Muscle of back (tissue), 11 donors: ENCODE results near the gene TMEM219. TPM values are rescaled to one million over a fixed set of nuclear protein-coding genes. Genes with fewer than 3 reads are reported as not detected.
A peak's percentile ranks its signal among the peaks of the same experiment; 100 is the strongest.
"Not testable (repeated sequence)": the region's sequence is repeated elsewhere in the genome, so short reads cannot be mapped to it uniquely, and the experiment has no call there.

Experiments used
- DNase-seq, 3 donors: peaks; one replicate each; pipeline versions ENCODE4 v3.0.0 to v3.0.0-alpha.2; 2013
- polyA plus RNA-seq, 10 donors: library from polyadenylated mRNA; unstranded; fragments of 120-200 nt; gene quantifications; one replicate each; pipeline ENCODE4 v1.2.1, GENCODE V29; 2013; ENCODE audit not compliant: insufficient read length in 10 of 10

TMEM219 gene
- polyA plus RNA-seq, 10 donors, result 54.7 to 68.3 (median 61.6) TPM

DNA sequence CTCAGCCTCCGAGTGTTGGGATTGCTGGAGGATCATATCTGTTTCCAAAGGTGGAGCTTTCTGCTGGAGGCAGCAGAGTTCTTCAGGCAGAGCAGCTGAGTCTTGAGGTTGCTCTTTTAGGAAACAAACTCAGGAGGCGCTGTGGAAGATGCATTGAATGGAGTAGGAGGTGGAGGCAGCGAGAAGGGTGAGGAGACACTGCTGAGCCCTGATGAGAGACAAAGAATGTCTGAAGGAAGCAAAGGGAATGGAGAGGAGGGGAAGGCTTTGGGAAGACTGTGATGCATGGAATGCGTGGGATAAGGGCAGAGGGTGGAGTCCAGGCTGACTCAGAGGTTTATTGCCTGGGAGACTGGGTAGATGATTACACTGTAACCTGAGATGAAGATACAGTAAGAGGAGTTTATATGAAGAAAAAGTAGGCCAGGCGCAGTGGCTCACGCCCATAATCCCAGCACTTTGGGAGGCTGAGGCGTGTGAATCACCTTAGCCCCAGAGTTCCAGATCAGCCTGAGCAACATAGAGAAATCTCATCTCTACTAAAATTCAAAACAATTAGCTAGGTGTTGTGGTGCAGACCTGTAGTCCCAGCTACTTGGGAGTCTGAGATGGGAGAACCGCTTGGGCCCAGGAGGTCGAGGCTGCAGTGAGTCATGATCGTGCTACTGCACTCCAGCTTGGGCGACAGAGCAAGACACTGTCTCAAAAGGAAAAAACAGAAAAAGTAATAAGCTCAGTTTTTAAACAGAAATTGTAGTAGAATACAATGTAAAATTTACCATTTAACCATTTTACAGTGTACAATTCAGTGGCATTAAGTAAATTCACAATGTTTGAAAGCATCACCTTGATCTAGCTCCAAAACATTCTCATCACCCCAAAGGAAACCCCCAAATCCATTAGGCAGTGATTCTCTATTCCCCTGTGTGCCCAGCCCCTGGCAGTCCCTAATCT lies 17.8 kb upstream of the TMEM219 start:
- DNase-seq, result peak; percentile 29 to 96 (median 68)

DNA sequence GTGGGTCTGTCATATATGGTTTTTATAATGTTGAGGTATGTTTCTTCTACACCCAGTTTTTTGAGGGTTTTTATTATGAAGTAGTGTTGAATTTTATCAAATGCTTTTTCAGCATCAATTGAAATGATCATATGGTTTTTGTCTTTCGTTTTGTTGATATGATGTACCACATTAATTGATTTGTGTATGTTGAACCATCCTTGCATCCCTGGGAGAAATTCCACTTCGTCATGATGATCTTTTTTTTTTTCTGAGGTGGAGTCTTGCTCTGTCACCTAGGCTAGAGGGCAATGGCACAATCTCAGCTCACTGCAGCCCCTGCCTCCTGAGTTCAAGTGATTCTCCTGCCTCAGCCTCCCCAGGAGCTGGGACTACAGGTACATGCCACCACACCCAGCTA lies 14.0 kb upstream of the TMEM219 start:
- DNase-seq, result no peak

DNA sequence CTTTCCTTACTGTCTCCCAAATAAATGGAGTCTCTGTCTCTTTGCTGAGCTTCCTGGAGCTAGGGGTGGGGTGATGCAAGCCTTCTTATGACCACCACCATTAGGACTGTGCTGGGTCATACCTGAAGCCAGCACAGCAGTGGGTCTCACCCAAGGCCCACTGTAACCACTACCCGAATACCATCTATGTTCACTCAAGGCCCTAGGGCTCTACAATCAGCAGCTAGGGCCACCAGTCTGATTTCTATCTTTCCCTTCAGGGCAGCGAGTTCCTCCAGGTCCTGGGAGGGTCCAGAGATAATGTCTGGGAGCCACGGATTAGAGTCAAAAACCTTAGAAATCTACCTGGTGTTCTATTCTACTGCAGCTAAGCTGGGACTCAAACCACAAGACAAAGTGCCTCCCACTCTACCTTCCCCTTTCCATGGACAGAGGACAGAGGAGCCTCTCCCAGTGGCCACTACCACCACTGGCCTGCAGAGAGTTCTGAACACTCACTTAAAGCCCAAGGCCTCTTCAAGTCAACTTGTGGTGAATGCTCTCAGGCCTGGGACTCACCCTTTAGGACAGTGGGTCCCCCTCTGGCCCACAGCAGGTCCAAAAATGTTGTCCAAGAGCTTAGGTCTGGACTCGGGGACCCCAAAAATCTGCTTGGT lies 10.9 kb upstream of the TMEM219 start:
- no peak for DNase-seq

DNA sequence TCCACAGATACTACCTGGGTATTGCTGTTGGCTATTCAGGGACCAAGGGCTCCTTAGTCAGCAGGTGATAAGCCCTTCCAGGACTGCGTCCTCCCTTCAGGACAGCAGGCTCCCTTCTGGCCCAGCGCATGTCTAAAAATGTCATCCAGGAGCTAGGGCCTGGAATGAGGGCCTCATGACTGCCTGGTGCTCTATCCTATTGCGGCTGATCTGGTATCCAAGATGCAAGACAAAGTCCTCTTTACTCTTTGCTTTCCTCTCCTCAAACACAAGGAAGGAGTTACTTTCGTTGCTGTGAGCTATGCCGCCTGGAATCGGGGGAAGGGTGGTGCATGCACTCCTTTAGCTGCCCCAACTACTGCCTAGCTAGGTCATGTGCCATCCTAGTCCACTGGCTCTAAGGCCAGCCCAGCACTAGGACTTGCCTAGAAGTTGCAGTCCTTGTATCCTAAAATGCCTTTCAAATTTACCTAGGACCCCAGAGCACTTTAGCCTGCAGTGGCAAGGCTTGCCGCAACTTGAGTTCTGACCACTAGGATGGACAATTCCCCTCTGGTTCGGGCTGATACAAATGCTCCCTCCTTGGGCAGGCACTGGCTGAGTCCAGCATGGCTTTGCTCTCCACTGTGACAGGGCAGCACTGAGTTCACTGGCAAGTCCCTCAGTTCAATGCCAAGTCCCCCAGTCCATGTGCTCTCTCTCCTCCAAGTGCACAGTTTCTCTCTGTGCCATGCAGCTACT lies 10.1 kb upstream of the TMEM219 start:
- no peak for DNase-seq

DNA sequence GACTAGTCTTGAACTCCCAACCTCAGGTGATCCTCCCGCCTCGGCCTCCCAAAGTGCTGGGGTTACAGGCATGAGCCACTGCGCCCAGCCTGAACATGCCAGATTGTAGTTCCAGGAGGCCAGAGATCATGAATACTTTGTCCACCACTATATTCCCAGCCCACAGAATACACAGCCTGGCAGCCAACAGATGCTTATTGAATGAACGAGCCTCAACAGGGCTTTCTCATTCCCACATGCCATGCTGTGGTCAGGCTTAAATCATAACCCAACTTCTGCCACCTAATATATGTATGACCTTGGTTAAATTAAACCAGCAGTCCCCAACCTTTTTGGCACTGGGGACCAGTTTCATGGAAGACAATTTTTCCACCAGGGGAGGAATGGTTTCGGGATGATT lies 3.1 kb upstream of the TMEM219 start:
- DNase-seq, result no peak

DNA sequence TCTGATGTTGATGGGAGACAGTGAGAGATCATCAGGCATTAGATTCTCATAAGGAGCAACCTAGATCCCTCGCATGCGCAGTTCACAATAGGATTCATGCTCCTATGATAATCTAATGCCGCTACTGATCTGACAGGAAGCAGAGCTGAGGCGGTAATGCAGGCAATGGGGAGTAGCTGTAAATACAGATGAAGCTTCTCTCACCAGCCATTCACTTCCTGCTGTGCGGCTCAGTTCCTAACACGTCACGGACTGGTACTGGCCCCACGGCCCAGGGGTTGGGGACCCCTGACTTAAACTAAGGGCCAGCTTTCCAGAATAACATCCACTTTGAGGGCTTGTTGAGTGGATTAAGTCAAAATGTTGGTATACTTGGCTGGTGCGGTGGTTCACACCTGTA lies 2.6 kb upstream of the TMEM219 start:
- no peak for DNase-seq

DNA sequence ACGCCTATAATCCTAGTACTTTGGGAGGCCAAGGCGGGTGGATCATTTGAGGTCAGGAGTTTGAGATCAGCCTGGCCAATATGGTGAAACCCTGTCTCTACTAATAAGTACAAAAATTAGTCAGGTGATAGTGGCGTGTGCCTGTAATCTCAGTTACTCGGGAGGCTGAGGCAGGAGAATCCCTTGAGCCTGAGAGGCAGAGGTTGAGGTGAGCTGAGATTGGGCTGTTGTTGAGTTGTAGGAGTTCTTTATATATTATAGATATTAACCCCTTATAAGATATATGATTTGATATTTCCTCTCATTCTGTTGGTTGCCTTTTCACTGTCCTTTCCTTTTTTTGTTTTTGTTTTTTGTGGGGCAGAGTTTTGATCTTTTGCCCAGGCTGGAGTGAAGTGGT lies 2.1 kb upstream of the TMEM219 start:
- not testable (repeated sequence) for DNase-seq

DNA sequence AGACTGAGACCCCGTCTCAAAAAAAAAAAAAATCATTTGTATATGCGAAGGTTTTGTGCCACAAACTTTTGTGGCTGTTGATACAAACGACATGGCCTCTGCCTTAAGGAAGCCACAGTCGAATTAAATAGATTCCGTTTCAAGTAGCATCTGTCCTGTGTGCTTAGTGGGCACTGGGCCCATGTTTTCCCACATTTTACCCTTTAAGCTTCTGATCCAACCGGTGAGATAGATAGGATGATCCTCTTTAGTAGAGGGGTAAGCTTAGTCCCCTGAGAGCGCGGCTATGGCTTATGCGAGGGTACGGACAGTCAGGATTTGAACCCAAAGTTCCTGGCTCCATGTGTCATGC lies 776 bp upstream of the TMEM219 start:
- DNase-seq, result peak in 1 of 3 donors; percentile 26

DNA sequence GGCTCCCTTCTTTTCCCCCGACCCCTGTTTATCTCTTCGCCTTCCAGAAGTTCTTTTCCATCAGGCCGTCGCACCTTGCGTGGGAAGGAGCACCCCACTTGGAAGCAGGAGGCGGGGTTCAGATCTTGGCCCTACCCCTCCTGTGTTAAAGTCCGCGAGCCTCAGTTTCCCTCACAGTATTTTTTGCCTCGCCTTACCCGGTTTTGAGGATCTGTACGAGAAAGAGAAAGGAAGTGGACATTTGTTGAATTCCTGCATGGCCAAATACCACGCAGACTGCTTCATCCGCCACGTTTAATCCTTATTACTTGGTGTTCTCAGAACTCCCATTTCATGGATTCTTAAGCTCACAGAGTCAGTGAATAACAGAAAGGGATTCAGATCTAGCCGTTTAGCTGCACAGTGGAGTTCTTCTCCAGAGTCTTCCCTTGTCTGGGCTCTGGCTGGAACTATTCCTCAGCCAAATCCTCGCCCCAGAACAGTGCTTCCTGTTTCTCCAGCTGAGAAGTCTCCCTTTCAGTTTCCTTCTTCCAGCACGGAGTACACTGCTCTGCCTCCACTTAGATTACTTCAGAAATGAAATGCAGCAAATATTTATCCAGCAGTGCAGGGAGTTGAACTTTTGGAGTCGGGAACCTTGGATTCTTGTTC lies 590 bp downstream of the TMEM219 start:
- peak in 2 of 3 donors; percentile 56 to 74 for DNase-seq

DNA sequence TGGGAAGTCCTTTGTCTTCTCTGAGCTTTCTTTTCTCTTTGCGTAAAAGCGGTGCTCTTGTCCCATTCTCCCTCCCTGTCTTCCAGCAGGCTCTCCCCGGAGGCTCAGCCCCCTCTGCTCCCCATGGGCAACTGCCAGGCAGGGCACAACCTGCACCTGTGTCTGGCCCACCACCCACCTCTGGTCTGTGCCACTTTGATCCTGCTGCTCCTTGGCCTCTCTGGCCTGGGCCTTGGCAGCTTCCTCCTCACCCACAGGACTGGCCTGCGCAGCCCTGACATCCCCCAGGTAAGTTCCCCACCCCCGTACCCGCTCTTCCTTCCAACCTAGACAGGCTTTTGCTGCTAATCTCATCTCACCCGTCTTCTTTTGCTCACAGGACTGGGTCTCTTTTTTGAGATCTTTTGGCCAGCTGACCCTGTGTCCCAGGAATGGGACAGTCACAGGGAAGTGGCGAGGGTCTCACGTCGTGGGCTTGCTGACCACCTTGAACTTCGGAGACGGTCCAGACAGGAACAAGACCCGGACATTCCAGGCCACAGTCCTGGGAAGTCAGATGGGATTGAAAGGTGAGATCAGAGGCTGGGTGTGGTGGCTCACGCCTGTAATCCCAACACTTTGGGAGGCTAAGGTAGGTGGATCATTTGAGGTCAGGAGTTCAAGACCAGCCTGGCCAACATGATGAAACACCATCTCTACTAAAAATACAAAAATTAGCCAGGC lies 1.3 kb downstream of the TMEM219 start:
- no peak for DNase-seq

DNA sequence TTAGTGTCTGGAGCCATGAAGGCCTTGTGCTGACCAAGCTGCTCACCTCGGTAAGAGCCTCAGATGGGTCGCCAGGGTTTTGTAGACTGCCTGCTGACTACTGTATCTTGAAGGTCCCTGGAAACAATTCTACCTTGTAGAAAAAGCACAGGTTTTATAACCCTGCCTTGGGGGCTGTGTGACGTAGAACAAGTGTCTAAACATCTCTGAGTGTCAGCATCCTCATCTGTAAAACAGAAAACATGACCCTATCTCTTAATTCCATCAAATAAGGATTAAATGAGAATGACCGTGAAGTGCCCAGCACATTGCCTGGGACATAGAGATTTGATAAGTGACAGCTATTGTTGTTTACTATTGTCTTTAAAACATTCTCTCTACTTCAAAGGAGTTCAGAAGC lies 6.3 kb downstream of the TMEM219 start:
- DNase-seq, result no peak

DNA sequence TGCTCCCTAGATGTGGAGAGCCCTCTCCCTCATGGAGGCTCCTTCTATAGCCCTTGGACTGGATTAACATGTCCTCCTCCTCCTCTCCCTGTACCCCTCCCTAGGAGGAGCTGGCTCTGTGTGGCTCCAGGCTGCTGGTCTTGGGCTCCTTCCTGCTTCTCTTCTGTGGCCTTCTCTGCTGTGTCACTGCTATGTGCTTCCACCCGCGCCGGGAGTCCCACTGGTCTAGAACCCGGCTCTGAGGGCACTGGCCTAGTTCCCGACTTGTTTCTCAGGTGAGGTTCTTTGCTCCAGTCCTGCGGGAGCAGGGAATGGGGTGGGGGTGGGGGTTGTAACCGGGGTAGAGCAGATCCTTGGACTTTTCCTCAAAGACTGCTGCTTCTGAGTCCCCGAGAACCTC lies 9.4 kb downstream of the TMEM219 start:
- DNase-seq, result no peak

DNA sequence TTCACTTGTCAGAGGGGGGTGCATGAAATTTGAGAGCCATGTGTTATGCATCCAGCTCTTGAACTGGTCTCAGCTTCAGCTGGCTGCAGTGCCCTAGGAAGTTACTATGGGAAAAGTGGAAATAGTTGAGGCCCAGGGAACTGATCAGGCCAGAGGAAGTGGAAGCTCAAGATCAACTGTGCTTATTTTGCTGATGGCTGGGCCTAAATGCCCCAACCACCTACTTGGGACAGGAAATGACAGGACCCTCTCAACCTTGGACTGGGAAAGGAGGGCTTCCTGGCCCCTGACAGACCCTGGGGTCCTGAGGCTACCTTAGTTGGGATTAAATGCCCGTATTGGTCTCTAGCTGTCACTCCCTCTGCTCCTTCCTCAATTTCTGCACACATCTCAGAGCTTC lies 10.6 kb downstream of the TMEM219 start:
- no peak for DNase-seq

DNA sequence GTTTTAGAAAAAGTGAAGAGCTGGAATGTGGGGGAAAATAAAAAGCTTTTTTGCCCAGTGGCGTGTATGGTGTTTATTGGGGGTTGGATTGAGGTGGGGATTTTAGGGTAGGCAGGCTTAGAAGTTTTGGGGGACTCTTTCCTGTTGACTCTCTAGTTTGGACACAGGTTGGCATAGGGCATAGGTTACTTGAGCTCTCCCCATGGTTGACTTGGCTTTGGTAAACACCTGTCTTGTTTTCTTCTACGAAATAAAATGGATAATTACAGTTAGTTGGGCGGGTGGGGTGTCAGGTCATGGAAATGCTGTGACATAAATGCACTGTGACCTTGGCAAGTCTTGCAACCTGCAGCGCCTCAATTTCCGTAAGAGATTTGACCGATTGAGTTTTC lies 11.1 kb downstream of the TMEM219 start:
- DNase-seq, result no peak

DNA sequence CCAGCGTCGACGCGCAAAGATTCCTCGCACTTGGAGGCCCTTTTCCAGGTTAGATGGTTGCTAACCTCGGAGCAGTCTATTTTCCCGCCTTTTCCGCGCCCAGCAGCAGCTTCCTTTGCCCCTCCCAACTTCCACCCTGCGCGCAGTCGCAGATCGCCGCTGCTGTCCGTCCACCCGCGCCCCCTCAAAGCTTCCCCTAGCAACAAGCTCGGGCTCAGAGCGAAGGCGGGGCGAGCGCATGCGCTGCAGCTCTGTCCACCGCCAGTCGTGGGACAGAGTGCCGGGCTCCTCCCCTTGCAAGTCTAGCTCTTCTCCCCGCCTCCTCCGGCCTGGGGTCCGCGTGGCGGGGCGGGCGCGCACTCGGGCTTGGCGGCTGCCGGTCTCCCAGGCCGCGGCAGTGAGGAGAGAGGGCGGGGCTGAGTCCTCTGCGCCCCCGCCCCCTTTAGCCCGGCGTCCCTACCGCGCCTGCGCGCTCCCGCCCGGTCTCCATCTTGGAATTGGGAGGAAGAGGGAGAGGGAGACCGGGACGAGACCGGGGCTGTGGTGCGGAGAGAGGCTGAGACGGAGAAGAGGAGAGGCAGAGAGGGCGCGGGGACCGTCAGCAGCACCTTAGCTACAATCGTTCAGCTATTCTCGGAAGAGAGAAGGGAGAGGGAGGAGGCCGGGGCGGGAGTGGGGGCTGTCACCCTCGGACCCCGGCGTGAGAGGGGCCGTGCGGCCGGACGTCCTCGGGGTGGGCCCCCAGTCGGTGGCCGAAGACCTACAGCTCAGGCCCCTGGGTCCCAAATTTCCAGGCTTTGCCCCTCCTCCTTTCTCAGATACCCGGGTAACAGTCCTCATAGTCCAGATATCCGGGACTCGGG lies 11.7 kb downstream of the TMEM219 start, which contains the start of gene TAOK2:
TAOK2 (plus strand) TSS at position 485 of the 863 bp plus-strand sequence. CDS start 3,905 bp downstream, outside the sequence.
- peak; percentile 99 to 100 (median 99) for DNase-seq

DNA sequence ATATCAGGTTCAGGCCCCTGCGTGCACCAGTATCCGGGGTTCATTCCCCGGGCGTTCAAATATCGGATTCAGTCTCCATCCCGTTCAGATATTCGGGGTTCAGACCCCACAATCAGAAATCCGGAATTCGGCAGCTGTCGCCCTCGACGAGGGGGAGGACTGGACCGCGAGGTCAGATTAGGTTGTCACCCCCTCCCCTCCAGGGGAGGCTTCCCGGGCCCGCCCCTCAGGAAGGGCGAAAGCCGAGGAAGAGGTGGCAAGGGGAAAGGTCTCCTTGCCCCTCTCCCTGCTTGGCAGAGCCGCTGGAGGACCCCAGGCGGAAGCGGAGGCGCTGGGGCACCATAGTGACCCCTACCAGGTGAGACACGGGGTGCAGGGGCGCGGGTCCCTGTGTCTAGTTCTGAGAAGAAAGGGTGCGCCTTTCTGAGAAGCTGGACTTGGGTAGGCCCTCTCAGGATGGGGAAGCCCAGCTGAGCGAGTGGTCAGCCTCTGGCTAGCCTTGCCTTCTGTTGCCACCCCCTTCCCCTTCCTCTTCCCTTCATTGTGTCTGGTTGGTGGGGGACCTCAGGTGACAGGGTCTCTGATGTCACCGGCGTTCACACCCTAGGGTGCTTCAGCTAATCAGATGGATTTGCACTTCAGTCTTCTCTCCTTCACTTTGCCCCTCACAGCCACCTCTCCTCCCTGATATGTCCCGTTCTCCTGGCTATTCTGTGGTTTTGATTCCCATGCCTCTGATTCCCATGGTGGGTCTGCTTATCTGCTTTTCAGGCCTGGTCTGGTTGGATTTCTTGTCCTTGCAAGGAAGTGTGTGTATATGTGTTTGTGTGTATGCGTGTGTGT lies 12.6 kb downstream of the TMEM219 start:
- DNase-seq, result peak in 2 of 3 donors; percentile 16 to 50

DNA sequence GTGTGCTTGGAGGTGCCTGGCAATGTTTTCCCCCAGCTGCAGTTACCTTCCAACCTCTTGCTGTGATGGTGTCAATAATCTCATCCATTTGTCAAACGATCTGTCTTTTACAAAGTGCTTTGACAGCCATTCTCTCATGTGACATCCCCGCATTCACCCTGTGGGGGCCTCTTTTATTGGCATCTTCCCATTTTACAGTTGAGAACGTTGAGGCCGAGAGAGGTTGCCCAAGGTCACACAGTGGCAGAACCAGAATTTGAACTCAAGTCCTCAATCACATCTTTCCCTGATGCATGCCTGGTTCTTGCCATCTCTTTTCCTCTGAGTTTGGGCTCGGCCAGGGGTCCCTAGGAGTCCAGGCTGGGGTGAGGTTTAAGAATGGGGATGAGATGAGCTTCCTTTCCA lies 13.3 kb downstream of the TMEM219 start:
- DNase-seq, result no peak

DNA sequence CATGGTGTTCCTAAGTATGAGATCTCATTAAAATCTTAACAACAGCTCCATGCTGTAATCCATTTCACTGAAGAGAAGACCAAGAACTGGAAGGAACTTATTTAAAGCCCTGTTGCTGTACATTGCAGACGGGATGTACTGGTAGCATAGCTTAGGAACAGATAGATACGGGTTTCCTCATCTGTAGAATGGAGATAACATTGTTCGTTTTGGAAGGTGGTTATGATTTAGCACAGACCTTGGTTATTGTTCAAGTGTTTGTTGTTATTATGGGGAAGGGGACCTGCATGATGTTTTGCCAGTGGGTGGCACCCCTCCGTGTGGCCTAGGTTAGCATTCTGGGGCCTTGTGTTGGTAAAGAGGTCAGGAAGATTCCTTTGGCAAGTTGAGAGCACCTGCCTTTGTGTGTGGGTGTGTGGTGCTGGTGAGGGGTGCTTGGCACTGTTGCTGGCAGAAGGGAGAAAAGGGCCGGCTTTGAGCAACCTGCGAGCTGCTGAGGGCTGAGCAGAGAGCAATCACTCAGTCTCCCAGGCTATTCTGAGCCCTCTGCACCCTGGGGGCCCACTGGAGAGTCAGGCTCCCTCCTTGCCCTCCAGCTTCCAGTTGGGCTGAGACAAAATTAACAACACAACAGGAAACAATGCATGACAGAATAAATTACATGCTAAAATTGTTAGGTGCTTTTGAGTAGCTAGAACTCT lies 14.1 kb downstream of the TMEM219 start:
- DNase-seq, result no peak
